HUES64 (cell line): ENCODE data around the gene CASZ1.

Experiments used
- H3K27ac ChIP-seq: 2 replicates; pipeline ENCODE4 v1.7.0; 2013; ENCODE audit warnings: low read depth, low read length, inconsistent platforms
- H3K27me3 ChIP-seq: 2 replicates; pipeline ENCODE4 v1.6.1; 2013; ENCODE audit warnings: mild to moderate bottlenecking, low read length; ENCODE audit not compliant: insufficient read depth
- H3K36me3 ChIP-seq: 2 replicates; pipeline ENCODE4 v1.6.1; 2013; ENCODE audit warnings: mild to moderate bottlenecking, low read length; ENCODE audit not compliant: insufficient read depth
- H3K4me1 ChIP-seq: 2 replicates; pipeline ENCODE4 v1.6.1; 2013; ENCODE audit warnings: mild to moderate bottlenecking, low read length, moderate library complexity; ENCODE audit not compliant: insufficient read depth
- H3K4me3 ChIP-seq: 2 replicates; pipeline ENCODE4 v1.5.1; 2013; ENCODE audit warnings: mild to moderate bottlenecking, low read length, moderate library complexity
- H3K9ac ChIP-seq: 2 replicates; pipeline ENCODE4 v1.6.1; 2013; ENCODE audit warnings: mild to moderate bottlenecking, low read depth, low read length
- H3K9me3 ChIP-seq: 2 replicates; pipeline ENCODE4 v1.6.1; 2013; ENCODE audit warnings: low read depth, low read length; ENCODE audit not compliant: insufficient read depth
- WGBS: fragments of 150-250, 120-280 bp; methylation state at CpG from one replicate; pipeline ENCODE4 v1.1.7; 2013; ENCODE audit warnings: missing lambda C conversion rate; 5-methylcytosine and 5-hydroxymethylcytosine counted together

The CASZ1 gene

GRCh38 chr1:10791105-10791951 is 5.1 kb downstream of the CASZ1 start:
- peaks cover 26% of the 10 kb centered on the region for H3K4me1 ChIP-seq
- no peaks in the 10 kb centered on the region for H3K36me3 ChIP-seq
- H3K27me3 ChIP-seq = peaks cover 59% of the 10 kb centered on the region
- WGBS = 56% methylated on average over 8 of the region's 8 CpGs
- H3K27ac ChIP-seq = no peak overlapping the region
- H3K9me3 ChIP-seq = no peaks in the 10 kb centered on the region
- H3K4me3 ChIP-seq = no peak overlapping the region
- H3K9ac ChIP-seq = no peak overlapping the region

- peaks cover 26% of the 10 kb centered on the region for H3K4me1 ChIP-seq
- H3K4me3 ChIP-seq = no peak overlapping the region
- no peak overlapping the region for H3K9ac ChIP-seq
- no peaks in the 10 kb centered on the region for H3K36me3 ChIP-seq
- no peaks in the 10 kb centered on the region for H3K9me3 ChIP-seq
- H3K27me3 ChIP-seq = peaks cover 46% of the 10 kb centered on the region
- WGBS = 86% methylated on average over 26 of the region's 27 CpGs
- H3K27ac ChIP-seq = no peak overlapping the region
Measured at GRCh38 chr1:10789803-10790702, 6.4 kb downstream of the CASZ1 start.

GRCh38 chr1:10789047-10789791 is 7.2 kb downstream of the CASZ1 start:
- H3K4me3 ChIP-seq = no peak overlapping the region
- H3K27me3 ChIP-seq = peaks cover 38% of the 10 kb centered on the region
- no peak overlapping the region for H3K9ac ChIP-seq
- H3K4me1 ChIP-seq = peaks cover 26% of the 10 kb centered on the region
- no peaks in the 10 kb centered on the region for H3K9me3 ChIP-seq
- 70% methylated on average over 8 of the region's 8 CpGs for WGBS
- H3K27ac ChIP-seq = no peak overlapping the region
- H3K36me3 ChIP-seq = no peaks in the 10 kb centered on the region

DNA sequence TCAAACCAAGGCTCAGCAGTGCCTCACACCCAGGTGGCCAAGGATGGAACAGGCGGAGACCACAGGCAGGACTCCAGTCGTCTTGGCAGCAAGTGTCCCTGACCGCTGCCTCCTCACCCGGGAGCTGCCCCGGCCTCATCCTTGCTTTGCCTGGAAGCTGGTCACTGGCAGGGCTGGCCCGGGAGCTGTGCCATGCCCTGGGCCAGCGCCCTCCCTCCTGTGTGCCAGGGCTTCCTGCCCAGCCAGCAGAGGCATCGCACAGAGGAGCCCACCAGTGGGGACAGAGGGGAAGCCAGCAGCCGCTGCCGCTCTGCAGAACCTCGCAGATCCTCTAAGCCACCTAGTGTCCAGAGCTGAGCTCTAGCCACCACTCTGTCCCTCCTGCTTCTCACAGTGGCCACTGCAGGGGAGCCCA is 7.8 kb downstream of the CASZ1 start:
- H3K9ac ChIP-seq = no peak overlapping the region
- peaks cover 26% of the 10 kb centered on the region for H3K4me1 ChIP-seq
- no peak overlapping the region for H3K27ac ChIP-seq
- no peak overlapping the region for H3K4me3 ChIP-seq
- peaks cover 32% of the 10 kb centered on the region for H3K27me3 ChIP-seq
- WGBS = 67% methylated on average over 11 of the region's 11 CpGs
- H3K9me3 ChIP-seq = no peaks in the 10 kb centered on the region
- H3K36me3 ChIP-seq = no peaks in the 10 kb centered on the region

DNA sequence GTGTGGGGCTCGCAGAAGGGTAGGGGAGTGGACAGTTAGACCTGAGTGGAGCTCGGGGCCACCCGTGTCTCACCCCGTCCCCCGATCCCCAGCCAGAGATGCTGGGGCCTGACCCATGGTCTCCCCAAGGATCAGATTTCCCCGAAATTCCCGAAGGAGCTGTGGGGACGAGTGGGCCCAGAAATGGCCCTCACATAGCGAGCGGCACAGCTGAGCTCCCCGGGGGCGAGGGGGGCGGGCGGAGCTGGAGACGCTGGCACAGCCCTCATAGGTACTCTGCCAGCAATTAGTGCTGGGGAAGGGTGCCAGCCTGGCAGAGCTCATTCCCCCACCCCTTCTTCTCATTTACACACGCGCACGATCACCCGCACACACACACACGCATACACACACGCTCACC is 9.2 kb downstream of the CASZ1 start:
- H3K27me3 ChIP-seq = peaks cover 19% of the 10 kb centered on the region
- WGBS = 95% methylated on average over 21 of the region's 21 CpGs

GRCh38 chr1:10785728-10786638 is 10.5 kb downstream of the CASZ1 start:
- 93% methylated on average over 30 of the region's 30 CpGs for WGBS
- Histone ChIP-seq H3K27me3 (peaks cover 7% of the 10 kb centered on the region), H3K36me3 (no peaks in the 10 kb centered on the region), H3K9ac (no peak overlapping the region), H3K4me3 (no peak overlapping the region), H3K4me1 (peaks cover 3% of the 10 kb centered on the region; the same call in 1 of the 2 replicates), H3K27ac (no peak overlapping the region), H3K9me3 (no peaks in the 10 kb centered on the region)

More for the DNA sequence above, 9.2 kb downstream of the CASZ1 start:
- Histone ChIP-seq H3K4me1 (peaks cover 14% of the 10 kb centered on the region), H3K27ac (no peak overlapping the region), H3K9me3 (no peaks in the 10 kb centered on the region), H3K9ac (no peak overlapping the region), H3K36me3 (no peaks in the 10 kb centered on the region), H3K4me3 (no peak overlapping the region)

DNA sequence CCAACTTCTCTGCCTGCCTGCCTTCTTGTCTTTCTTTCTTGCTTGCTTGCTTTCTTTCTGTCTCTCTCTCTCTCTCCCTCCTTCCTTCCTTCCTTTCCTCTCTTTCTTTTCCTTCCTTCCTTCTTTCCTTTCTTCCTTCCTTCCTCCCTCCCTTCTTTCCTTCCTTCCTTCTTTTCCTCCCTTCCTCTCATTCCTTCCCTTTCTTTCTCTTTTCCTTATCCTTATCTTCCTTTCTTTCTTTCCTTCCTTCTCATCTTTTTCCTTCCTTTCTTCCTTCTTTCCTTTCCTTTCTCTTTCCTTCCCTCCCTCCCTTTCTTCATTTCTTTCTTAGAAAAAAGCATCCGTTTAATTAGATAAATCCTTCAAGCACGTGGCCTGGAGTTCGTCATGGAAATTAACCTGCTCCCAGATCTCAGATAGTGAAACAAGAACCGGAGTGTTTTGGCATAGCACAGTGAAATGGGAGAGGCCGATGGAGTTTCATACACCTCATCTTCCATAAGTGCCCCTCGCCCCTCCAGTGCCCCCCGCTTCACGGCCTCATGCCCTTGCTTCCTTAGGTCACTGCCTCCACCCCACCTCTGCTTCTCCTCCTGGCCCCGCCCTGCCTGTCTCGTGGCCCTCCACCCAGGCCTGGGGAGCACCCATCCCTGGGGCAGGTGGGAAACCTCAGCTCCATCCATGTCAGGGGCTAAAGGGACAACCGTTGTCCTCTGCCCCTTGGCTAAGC is 11.3 kb downstream of the CASZ1 start:
- Histone ChIP-seq H3K36me3 (no peaks in the 10 kb centered on the region), H3K27me3 (peaks cover 2% of the 10 kb centered on the region), H3K4me3 (no peak overlapping the region), H3K4me1 (no peaks in the 10 kb centered on the region), H3K9ac (no peak overlapping the region), H3K9me3 (no peaks in the 10 kb centered on the region), H3K27ac (no peak overlapping the region)
- WGBS = 90% methylated on average over 11 of the region's 11 CpGs

- Histone ChIP-seq H3K9ac (no peak overlapping the region), H3K4me1 (0 out of 2 replicates have a peak, but pooled peaks cover 5% of the 10 kb centered on the region), H3K27me3 (no peaks in the 10 kb centered on the region; the same call in 1 of the 2 replicates), H3K9me3 (no peaks in the 10 kb centered on the region), H3K36me3 (no peaks in the 10 kb centered on the region), H3K27ac (no peak overlapping the region), H3K4me3 (no peak overlapping the region)
- 89% methylated on average over 22 of the region's 24 CpGs for WGBS
Measured at GRCh38 chr1:10782491-10783244, 13.8 kb downstream of the CASZ1 start.

DNA sequence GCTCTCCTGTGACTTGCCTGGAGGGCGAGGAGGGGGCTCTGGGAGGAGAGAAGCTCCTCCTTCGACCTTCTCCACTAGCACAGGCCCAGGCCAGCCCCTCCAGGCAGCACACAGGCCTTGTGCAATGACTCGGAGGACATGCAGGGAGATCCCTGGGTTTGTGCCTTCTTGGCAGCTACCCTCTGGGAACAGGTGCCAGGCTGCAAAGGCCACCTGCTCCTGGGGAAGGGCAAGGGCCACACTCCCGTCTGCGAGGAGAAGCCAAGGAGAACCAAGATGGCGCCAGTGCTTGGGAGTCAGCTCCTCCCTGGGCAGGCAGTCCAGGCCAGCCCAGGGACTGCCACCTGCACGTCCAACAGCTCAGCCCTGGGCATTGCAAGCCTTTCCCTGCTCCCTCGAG is 15.3 kb downstream of the CASZ1 start:
- no peak overlapping the region for H3K27ac ChIP-seq
- H3K27me3 ChIP-seq = no peaks in the 10 kb centered on the region
- no peaks in the 10 kb centered on the region for H3K36me3 ChIP-seq
- no peaks in the 10 kb centered on the region for H3K9me3 ChIP-seq
- no peak overlapping the region for H3K4me3 ChIP-seq
- 92% methylated on average over 8 of the region's 8 CpGs for WGBS
- H3K4me1 ChIP-seq = 0 out of 2 replicates have a peak, but pooled peaks cover 5% of the 10 kb centered on the region
- H3K9ac ChIP-seq = no peak overlapping the region
